CD4-positive, alpha-beta memory T cell (primary cell): ENCODE results near the gene MAPKAPK3. TPM values are rescaled to one million over a fixed set of nuclear protein-coding genes. Genes with fewer than 3 reads are reported as not detected.

ENCODE experiments used
- CTCF ChIA-PET: fragments of 350-600 bp; sonication (Branson Sonifier 250); formaldehyde crosslinking; loops from one replicate; lab custom pipeline; 2021; ENCODE audit warnings: inconsistent platforms; ENCODE audit not compliant: partially characterized antibody; lab: Charles Lee
- POLR2A ChIA-PET: fragments of 350-600 bp; sonication (Branson Sonifier 250); formaldehyde crosslinking; loops from one replicate; lab custom pipeline; 2021; ENCODE audit not compliant: partially characterized antibody; lab: Charles Lee
- DNase-seq, 5 donors: peaks; one replicate each; pipeline versions ENCODE4 v3.0.0 to v3.0.0-alpha.2; 2020 to 2022; ENCODE audit warnings: mixed read lengths in 1 of 5
- H3K27ac ChIP-seq: one replicate; pipeline ENCODE4 v1.7.0; 2013; ENCODE audit warnings: low read depth, low read length
- H3K27me3 ChIP-seq: 2 replicates; pipeline ENCODE4 v1.7.0; 2013; ENCODE audit warnings: mild to moderate bottlenecking, low read length, moderate library complexity; ENCODE audit not compliant: insufficient read depth
- H3K36me3 ChIP-seq: 2 replicates; pipeline ENCODE4 v1.7.0; 2013; ENCODE audit warnings: mild to moderate bottlenecking, low read length, moderate library complexity; ENCODE audit not compliant: insufficient read depth
- H3K4me1 ChIP-seq: 2 replicates; pipeline ENCODE4 v1.7.0; 2013; ENCODE audit warnings: mild to moderate bottlenecking, low read length, moderate library complexity; ENCODE audit not compliant: insufficient read depth
- H3K4me3 ChIP-seq, 2 donors: one replicate each; pipeline ENCODE4 v1.7.0; 2013; ENCODE audit warnings: low read length in 2 of 2, mild to moderate bottlenecking in 1 of 2
- H3K9me3 ChIP-seq, 2 donors: one replicate each; pipeline ENCODE4 v1.7.0; 2013; ENCODE audit warnings: low read length in 2 of 2, control low read depth in 1 of 2; ENCODE audit not compliant: control insufficient read depth in 1 of 2
- H3K27ac Mint-ChIP-seq, 7 donors: one replicate each; pipeline ENCODE4 v1.8.0; 2020 to 2021; ENCODE audit warnings: mixed read lengths in 7 of 7, mild to moderate bottlenecking in 6 of 7, inconsistent platforms in 3 of 7, moderate library complexity in 3 of 7
- H3K27me3 Mint-ChIP-seq, 2 donors: one replicate each; pipeline ENCODE4 v1.8.0; 2020 to 2021; ENCODE audit warnings: mixed read lengths in 2 of 2
- H3K36me3 Mint-ChIP-seq, 2 donors: one replicate each; pipeline ENCODE4 v1.8.0; 2020 to 2021; ENCODE audit warnings: mixed read lengths in 2 of 2, inconsistent platforms in 1 of 2, mild to moderate bottlenecking in 1 of 2
- H3K4me1 Mint-ChIP-seq, 4 donors: one replicate each; pipeline ENCODE4 v1.8.0; 2020 to 2021; ENCODE audit warnings: mixed read lengths in 4 of 4, mild to moderate bottlenecking in 1 of 4
- H3K4me3 Mint-ChIP-seq, 8 donors: one replicate each; pipeline ENCODE4 v1.8.0; 2020 to 2021; ENCODE audit warnings: mixed read lengths in 8 of 8, mild to moderate bottlenecking in 7 of 8, moderate library complexity in 6 of 8, inconsistent platforms in 3 of 8
- H3K9me3 Mint-ChIP-seq, 8 donors: one replicate each; pipeline ENCODE4 v1.8.0; 2020 to 2021; ENCODE audit warnings: mixed read lengths in 8 of 8, mild to moderate bottlenecking in 5 of 8, inconsistent platforms in 3 of 8, moderate library complexity in 1 of 8
- intact Hi-C: fragments of 100-400 bp; cut with micrococcal nuclease; formaldehyde crosslinking; loops from one replicate; pipeline ENCODE4 v1.15.1; 2023
- polyA plus RNA-seq, 2 donors: library from polyadenylated mRNA; unstranded; fragments of 300-500 nt; fragmentation: Illumina TruSeq; gene quantifications; one replicate each; pipeline ENCODE4 v1.2.3, GENCODE V29; 2021
- total RNA-seq, 2 experiments: library from RNA; stranded (reverse); gene quantifications; one replicate each; pipeline ENCODE4 v1.2.3, GENCODE V29; 2021

MAPKAPK3 gene
- total and polyA plus RNA-seq, 4 experiments from 2014 or later = 36.4 to 93.2 (median 55.6) TPM

- peaks cover 4 to 8% of the 10 kb centered on the region in 2 donors for H3K36me3 Mint-ChIP-seq
- no peaks in the 10 kb centered on the region for H3K9me3 ChIP-seq
- H3K27ac ChIP-seq = no peak overlapping the region
- H3K9me3 Mint-ChIP-seq = no peaks in the 10 kb centered on the region
- H3K4me1 ChIP-seq = peaks cover 78% of the 10 kb centered on the region
- DNase-seq = peak in 1 of 5 donors; percentile 15
- H3K4me3 Mint-ChIP-seq = peak overlapping the region in 2 of 8 donors; percentile 2 to 39
- H3K27me3 Mint-ChIP-seq = no peaks in the 10 kb centered on the region
- no peaks in the 10 kb centered on the region for H3K27me3 ChIP-seq
- intact Hi-C loops = no loop called here
- no peak overlapping the region for H3K4me3 ChIP-seq
- ChIA-PET CTCF (interaction anchor here (9.2 to 11.1 kb wide), 3 partner anchors 7 to 19 kb away, joined by 87 to 492 read pairs (median 277); partner anchors contain the start of genes CISH, HEMK1 and MAPKAPK3), POLR2A (interaction anchor here (11.1 kb wide), 2 partner anchors 15 to 21 kb away, joined by 276 to 577 read pairs; partner anchors contain the start of genes C3orf18, CISH, HEMK1 and MAPKAPK3)
- H3K27ac Mint-ChIP-seq = peak overlapping the region; percentile 14 to 97 (median 52)
- no peaks in the 10 kb centered on the region for H3K36me3 ChIP-seq
- H3K4me1 Mint-ChIP-seq = peaks cover 32 to 83% (median 54%) of the 10 kb centered on the region in 4 donors
Measured at GRCh38 chr3:50594253-50594785, 22.6 kb upstream of the MAPKAPK3 start.

- peak overlapping the region in 6 of 7 donors; percentile 57 to 95 (median 85) for H3K27ac Mint-ChIP-seq
- Histone ChIP-seq H3K27me3 (no peaks in the 10 kb centered on the region), H3K9me3 (no peaks in the 10 kb centered on the region), H3K27ac (peak overlapping the region; percentile 81), H3K36me3 (peaks cover 3% of the 10 kb centered on the region), H3K4me1 (peaks cover 79% of the 10 kb centered on the region), H3K4me3 (no peak overlapping the region)
- peak overlapping the region in 3 of 8 donors; percentile 15 to 50 (median 35) for H3K4me3 Mint-ChIP-seq
- peaks cover 44 to 83% (median 63%) of the 10 kb centered on the region in 4 donors for H3K4me1 Mint-ChIP-seq
- H3K36me3 Mint-ChIP-seq = peaks cover 16 to 30% of the 10 kb centered on the region in 2 donors
- ChIA-PET POLR2A (interaction anchor here (1.3 to 26.0 kb wide), 5 partner anchors 9 to 24 kb away, joined by 5 to 1072 read pairs (median 156); partner anchors contain the start of genes C3orf18, CISH and HEMK1), CTCF (interaction anchor here (1.4 to 24.7 kb wide), 3 partner anchors 10 to 25 kb away, joined by 8 to 996 read pairs (median 149); partner anchors contain the start of genes C3orf18, CISH, HEMK1 and MAPKAPK3)
- intact Hi-C loops = no loop called here
- no peak for DNase-seq
- peaks cover 0 to 2% (median 0%) of the 10 kb centered on the region in 8 donors for H3K9me3 Mint-ChIP-seq
- H3K27me3 Mint-ChIP-seq = no peaks in the 10 kb centered on the region
Measured at GRCh38 chr3:50599115-50599715, 17.7 kb upstream of the MAPKAPK3 start.

GRCh38 chr3:50599716-50600118 is 17.2 kb upstream of the MAPKAPK3 start:
- DNase-seq = no peak
- peaks cover 18 to 34% of the 10 kb centered on the region in 2 donors for H3K36me3 Mint-ChIP-seq
- H3K27ac ChIP-seq = peak overlapping the region; percentile 81
- H3K27me3 Mint-ChIP-seq = no peaks in the 10 kb centered on the region
- ChIA-PET CTCF (interaction anchor here (3.5 to 24.7 kb wide), 3 partner anchors 10 to 26 kb away, joined by 87 to 996 read pairs (median 149); partner anchors contain the start of genes C3orf18, CISH, HEMK1 and MAPKAPK3), POLR2A (interaction anchor here (1.5 to 26.0 kb wide), 4 partner anchors 9 to 25 kb away, joined by 5 to 1072 read pairs (median 366); partner anchors contain the start of genes C3orf18, CISH and HEMK1)
- peak overlapping the region in 6 of 7 donors; percentile 57 to 97 (median 90) for H3K27ac Mint-ChIP-seq
- no peak overlapping the region for H3K4me3 ChIP-seq
- H3K9me3 Mint-ChIP-seq = peaks cover 0 to 2% (median 0%) of the 10 kb centered on the region in 8 donors
- H3K4me1 ChIP-seq = peaks cover 79% of the 10 kb centered on the region
- H3K4me1 Mint-ChIP-seq = peaks cover 46 to 83% (median 63%) of the 10 kb centered on the region in 4 donors
- intact Hi-C loops = no loop called here
- peaks cover 8% of the 10 kb centered on the region for H3K36me3 ChIP-seq
- H3K27me3 ChIP-seq = no peaks in the 10 kb centered on the region
- H3K9me3 ChIP-seq = no peaks in the 10 kb centered on the region
- H3K4me3 Mint-ChIP-seq = peak overlapping the region in 4 of 8 donors; percentile 13 to 52 (median 42)

- peak overlapping the region; percentile 81 for H3K27ac ChIP-seq
- H3K27me3 ChIP-seq = no peaks in the 10 kb centered on the region
- peak in 1 of 5 donors; percentile 4 for DNase-seq
- Mint-ChIP-seq H3K27ac (peak overlapping the region; percentile 90 to 99 (median 95)), H3K9me3 (peaks cover 0 to 2% (median 0%) of the 10 kb centered on the region in 8 donors), H3K36me3 (peaks cover 24 to 38% of the 10 kb centered on the region in 2 donors), H3K27me3 (no peaks in the 10 kb centered on the region), H3K4me3 (peak overlapping the region in 4 of 8 donors; percentile 13 to 99 (median 89)), H3K4me1 (peaks cover 51 to 83% (median 64%) of the 10 kb centered on the region in 4 donors)
- H3K4me3 ChIP-seq = no peak overlapping the region
- POLR2A ChIA-PET = interaction anchor here (1.0 to 26.0 kb wide), 10 partner anchors 9 to 1593 kb away, joined by 3 to 1072 read pairs (median 6); partner anchors contain the start of genes C3orf18, CISH, HEMK1 and MANF
- CTCF ChIA-PET = interaction anchor here (3.5 to 24.7 kb wide), 3 partner anchors 10 to 26 kb away, joined by 87 to 996 read pairs (median 149); partner anchors contain the start of genes C3orf18, CISH, HEMK1 and MAPKAPK3
- intact Hi-C loops = no loop called here
- peaks cover 13% of the 10 kb centered on the region for H3K36me3 ChIP-seq
- no peaks in the 10 kb centered on the region for H3K9me3 ChIP-seq
- peaks cover 79% of the 10 kb centered on the region for H3K4me1 ChIP-seq
Measured at GRCh38 chr3:50600141-50600753, 16.7 kb upstream of the MAPKAPK3 start.

GRCh38 chr3:50600841-50601591 is 15.9 kb upstream of the MAPKAPK3 start:
- H3K27ac ChIP-seq = peak overlapping the region; percentile 81
- peaks cover 79% of the 10 kb centered on the region for H3K4me1 ChIP-seq
- Mint-ChIP-seq H3K27ac (peak overlapping the region; percentile 90 to 99 (median 95)), H3K4me3 (peak overlapping the region; percentile 75 to 99 (median 84)), H3K4me1 (peaks cover 58 to 83% (median 69%) of the 10 kb centered on the region in 4 donors), H3K27me3 (no peaks in the 10 kb centered on the region), H3K36me3 (peaks cover 31 to 45% of the 10 kb centered on the region in 2 donors), H3K9me3 (peaks cover 0 to 2% (median 0%) of the 10 kb centered on the region in 8 donors)
- H3K27me3 ChIP-seq = no peaks in the 10 kb centered on the region
- POLR2A ChIA-PET = interaction anchor here (0.6 to 26.0 kb wide), 12 partner anchors 8 to 1594 kb away, joined by 3 to 1072 read pairs (median 5); partner anchors contain the start of genes C3orf18, CISH, HEMK1 and MANF
- peaks cover 16% of the 10 kb centered on the region for H3K36me3 ChIP-seq
- DNase-seq = peak; percentile 62 to 80 (median 65)
- peak overlapping the region in 1 of 2 donors; percentile 37 for H3K4me3 ChIP-seq
- CTCF ChIA-PET = interaction anchor here (3.5 to 24.7 kb wide), 3 partner anchors 11 to 27 kb away, joined by 87 to 996 read pairs (median 149); partner anchors contain the start of genes C3orf18, CISH, HEMK1 and MAPKAPK3
- intact Hi-C loops = loop anchor here (1.0 kb wide), 2 partner anchors 10 kb away; partner anchors contain the start of gene CISH
- no peaks in the 10 kb centered on the region for H3K9me3 ChIP-seq
